ENCODE results near the gene SHBG. TPM values are rescaled to one million over a fixed set of nuclear protein-coding genes. Genes with fewer than 3 reads are reported as not detected.
A peak's percentile ranks its signal among the peaks of the same experiment; 100 is the strongest.
"Not testable (repeated sequence)": the region's sequence is repeated elsewhere in the genome, so short reads cannot be mapped to it uniquely, and the experiment has no call there.

Gene SHBG
- total and polyA plus RNA-seq, 11 donors: 0.28 to 1.1 (median 0.65) TPM; not detected in 4

DNA sequence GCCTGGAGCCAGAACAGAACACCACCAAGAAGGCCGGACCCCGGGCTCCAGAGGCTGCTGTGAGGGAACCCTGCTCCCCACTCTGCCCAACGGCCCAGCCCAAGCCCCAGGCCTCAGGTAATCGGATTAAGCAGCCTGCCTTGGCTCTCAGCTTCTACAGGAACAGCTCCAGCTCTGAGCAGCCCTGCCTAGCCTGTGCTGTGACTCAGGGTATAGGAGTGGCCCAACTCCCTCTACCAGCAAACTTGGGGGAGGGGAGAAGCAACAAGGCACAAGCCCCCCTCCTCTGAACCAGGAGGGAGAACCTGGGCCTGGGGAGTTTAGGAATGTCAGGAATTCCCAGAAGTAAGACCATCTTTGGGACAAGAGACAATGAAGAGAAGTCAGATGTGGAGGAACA lies 39.2 kb upstream of the SHBG start:
- Histone ChIP-seq H3K4me1 (peaks cover 3 to 35% (median 15%) of the 10 kb centered on the region in 12 donors), H3K27ac (no peak overlapping the region), H3K27me3 (no peaks in the 10 kb centered on the region), H3K36me3 (peaks cover 6 to 74% (median 62%) of the 10 kb centered on the region in 9 donors), H3K4me3 (no peak overlapping the region), H3K9me3 (no peaks in the 10 kb centered on the region)
- intact Hi-C loops (cut with DNase I): no loop called here
- WGBS, 4 donors: 65 to 84% (median 81%) methylated on average over 2 to 4 of the region's 4 CpGs
- no peak for TF ChIP-seq CTCF (IDR thresholded peaks at IDR 0.05)
- TF ChIP-seq POLR2A (IDR thresholded peaks at IDR 0.05): no peak
- DNase-seq (peak in 1 of 5 donors; percentile 24), ATAC-seq (no peak)

DNA sequence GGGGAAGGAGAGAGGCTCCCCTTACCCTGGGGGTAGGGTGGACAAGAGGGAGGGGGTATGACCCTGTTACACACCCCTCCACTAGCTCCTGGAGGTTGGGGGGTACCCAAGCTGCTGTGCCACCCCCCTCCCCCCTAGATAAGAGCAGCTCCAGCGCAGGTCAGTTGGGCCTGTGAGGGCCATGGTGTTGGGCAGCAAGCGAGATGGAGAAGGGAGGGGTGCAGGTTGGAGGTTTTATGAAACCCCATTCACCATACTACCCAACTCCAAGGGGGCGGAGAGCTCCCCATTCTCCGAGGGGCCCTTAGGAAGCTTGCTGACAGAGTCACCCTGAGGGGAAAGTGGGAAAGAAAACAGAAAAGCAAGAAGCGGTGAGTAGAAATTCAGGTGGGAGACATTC lies 38.3 kb upstream of the SHBG start:
- H3K4me3 ChIP-seq: no peak overlapping the region
- H3K27ac ChIP-seq: no peak overlapping the region
- TF ChIP-seq CTCF (IDR thresholded peaks at IDR 0.05) (no peak), POLR2A (IDR thresholded peaks at IDR 0.05) (no peak)
- no peaks in the 10 kb centered on the region for H3K9me3 ChIP-seq
- H3K27me3 ChIP-seq: no peaks in the 10 kb centered on the region
- H3K36me3 ChIP-seq: peaks cover 6 to 80% (median 71%) of the 10 kb centered on the region in 9 donors
- intact Hi-C loops (cut with DNase I): no loop called here
- no peak for DNase-seq
- ATAC-seq: no peak
- H3K4me1 ChIP-seq: peaks cover 3 to 31% (median 15%) of the 10 kb centered on the region in 12 donors
- WGBS, 4 donors: 81 to 92% (median 89%) methylated on average over 5 of the region's 5 CpGs

- Histone ChIP-seq H3K4me3 (no peak overlapping the region), H3K4me1 (peaks cover 3 to 24% (median 15%) of the 10 kb centered on the region in 12 donors), H3K27ac (no peak overlapping the region), H3K36me3 (peaks cover 6 to 83% (median 74%) of the 10 kb centered on the region in 9 donors), H3K27me3 (no peaks in the 10 kb centered on the region), H3K9me3 (no peaks in the 10 kb centered on the region)
- ATAC-seq: no peak
- WGBS, 4 donors: 89 to 94% (median 94%) methylated on average over 23 of the region's 23 CpGs
- intact Hi-C loops (cut with DNase I): no loop called here
- TF ChIP-seq POLR2A (IDR thresholded peaks at IDR 0.05) (no peak), CTCF (IDR thresholded peaks at IDR 0.05) (no peak)
- no peak for DNase-seq
Measured at GRCh38 chr17:7592422-7593021, 37.4 kb upstream of the SHBG start.

DNA sequence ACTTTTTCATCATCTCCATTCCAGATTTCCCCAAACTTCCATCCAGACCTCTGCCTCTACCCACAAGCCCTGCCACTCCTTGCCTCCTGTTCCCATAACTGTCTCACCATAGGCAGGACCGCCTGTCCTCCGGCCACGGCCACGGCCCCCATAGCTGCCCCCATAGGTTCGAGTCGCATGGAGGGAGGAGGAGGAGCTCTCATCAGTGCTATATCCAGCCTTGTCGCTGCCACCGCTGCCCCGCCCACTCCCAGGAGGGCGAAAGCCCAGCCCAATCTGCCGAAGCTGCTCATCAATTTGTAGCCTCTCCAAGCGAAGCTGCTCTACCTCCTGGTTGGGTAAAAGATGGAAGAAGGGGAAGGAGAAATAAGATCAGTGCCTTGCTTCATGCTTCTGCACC lies 36.6 kb upstream of the SHBG start:
- no peaks in the 10 kb centered on the region for H3K27me3 ChIP-seq
- DNase-seq (no peak), ATAC-seq (no peak)
- intact Hi-C loops (cut with DNase I): no loop called here
- TF ChIP-seq CTCF (IDR thresholded peaks at IDR 0.05): no peak
- no peak for TF ChIP-seq POLR2A (IDR thresholded peaks at IDR 0.05)
- H3K4me1 ChIP-seq: peaks cover 3 to 16% (median 13%) of the 10 kb centered on the region in 12 donors
- peaks cover 6 to 81% (median 74%) of the 10 kb centered on the region in 9 donors for H3K36me3 ChIP-seq
- H3K27ac ChIP-seq: no peak overlapping the region
- no peaks in the 10 kb centered on the region for H3K9me3 ChIP-seq
- WGBS, 4 donors: 76 to 80% (median 79%) methylated on average over 12 of the region's 12 CpGs
- no peak overlapping the region for H3K4me3 ChIP-seq

DNA sequence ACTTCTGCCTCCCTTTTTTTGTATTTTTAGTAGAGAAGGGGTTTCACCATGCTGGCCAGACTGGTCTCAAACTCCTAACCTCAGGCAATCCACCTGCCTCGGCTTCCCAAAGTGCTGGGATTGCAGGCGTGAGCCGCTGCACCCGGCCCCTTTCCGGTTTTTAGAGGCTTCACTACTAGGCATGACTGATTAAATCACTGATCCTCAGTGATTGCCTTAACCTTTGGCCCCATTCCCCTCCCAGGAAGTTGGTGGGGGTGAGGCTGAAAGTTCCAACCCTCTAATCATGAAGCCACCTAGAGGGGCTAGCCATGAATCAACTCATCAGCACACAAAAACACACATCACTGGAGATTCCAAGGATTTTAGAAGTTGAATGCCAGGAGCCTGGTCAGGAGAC lies 32.4 kb upstream of the SHBG start:
- DNase-seq; ATAC-seq; H3K27ac ChIP-seq; H3K27me3 ChIP-seq; H3K9me3 ChIP-seq; H3K4me3 ChIP-seq; intact Hi-C loops (cut with DNase I); H3K4me1 ChIP-seq: not testable (repeated sequence)
- peaks cover 19 to 97% (median 96%) of the 10 kb centered on the region in 9 donors for H3K36me3 ChIP-seq
- WGBS, 4 donors: 83 to 97% (median 88%) methylated on average over 5 of the region's 5 CpGs
